ENCODE data around the gene SMU1.

Gene SMU1

GRCh38 chr9:33024966-33025571, 51.4 kb downstream of the SMU1 start, which contains the start of gene DNAJA1:
Gene DNAJA1 (plus strand): TSS chr9:33025273. CDS start chr9:33026485, 1,212 bp downstream.
- Histone ChIP-seq H3K27me3 (replicated peaks in 2 of 5; ENCODE audit: control insufficient read depth in 4 of 5, insufficient read depth in 5 of 5, low read length in 4 of 5) (no peaks in the 10 kb centered on the region), H3K36me3 (ENCODE audit: control insufficient read depth in 4 of 4, insufficient read depth in 4 of 4, low read length in 3 of 4) (peaks cover 12 to 40% (median 28%) of the 10 kb centered on the region in 4 experiments), H3K4me1 (ENCODE audit: control extremely low read depth in 1 of 4, control insufficient read depth in 4 of 4, insufficient read depth in 4 of 4, low read length in 3 of 4) (peaks cover 18 to 52% (median 27%) of the 10 kb centered on the region in 4 experiments), H3K27ac (ENCODE audit: insufficient read depth in 1 of 2, low read depth in 1 of 2, low read length in 2 of 2, poor library complexity in 1 of 2, severe bottlenecking in 2 of 2) (peak within 1 kb of the TSS; percentile 95 to 98), H3K4me3 (ENCODE audit: control insufficient read depth in 1 of 7, extremely low read depth in 1 of 7, insufficient read depth in 4 of 7, low read depth in 2 of 7, low read length in 6 of 7) (peak within 1 kb of the TSS; percentile 93 to 99 (median 95)), H3K9me3 (ENCODE audit: control extremely low read depth in 1 of 5, control insufficient read depth in 4 of 5, insufficient read depth in 2 of 5, low read depth in 1 of 5, low read length in 4 of 5) (no peaks in the 10 kb centered on the region)
- ChIA-PET POLR2A (interaction anchor here (0.5 to 2.0 kb wide), 13 partner anchors 9 to 1978 kb away, joined by 3 to 7 read pairs (median 4); partner anchors contain the start of gene APTX), CTCF (interaction anchor here (0.6 to 1.8 kb wide), 6 partner anchors 11 to 168 kb away, joined by 3 to 4 read pairs (median 3); no protein-coding TSS in a partner anchor)
- peak; percentile 93 to 96 (median 96) for DNase-seq
- 0% methylated on average over 58 of the region's 61 CpGs for WGBS (ENCODE audit: insufficient coverage)

- no peaks in the 10 kb centered on the region for H3K9me3 ChIP-seq (ENCODE audit: control extremely low read depth in 1 of 5, control insufficient read depth in 4 of 5, insufficient read depth in 2 of 5, low read depth in 1 of 5, low read length in 4 of 5)
- peak overlapping the region; percentile 74 to 98 for H3K27ac ChIP-seq (ENCODE audit: insufficient read depth in 1 of 2, low read depth in 1 of 2, low read length in 2 of 2, poor library complexity in 1 of 2, severe bottlenecking in 2 of 2)
- peaks cover 8 to 39% (median 29%) of the 10 kb centered on the region in 4 experiments for H3K36me3 ChIP-seq (ENCODE audit: control insufficient read depth in 4 of 4, insufficient read depth in 4 of 4, low read length in 3 of 4)
- ChIA-PET CTCF (interaction anchor here (0.6 to 1.6 kb wide), 3 partner anchors 12 to 168 kb away, joined by 3 read pairs; no protein-coding TSS in a partner anchor), POLR2A (interaction anchor here (0.5 to 2.0 kb wide), 12 partner anchors 9 to 1979 kb away, joined by 3 to 7 read pairs (median 4); partner anchors contain the start of gene APTX)
- peaks cover 18 to 52% (median 27%) of the 10 kb centered on the region in 4 experiments for H3K4me1 ChIP-seq (ENCODE audit: control extremely low read depth in 1 of 4, control insufficient read depth in 4 of 4, insufficient read depth in 4 of 4, low read length in 3 of 4)
- no peaks in the 10 kb centered on the region for H3K27me3 ChIP-seq (replicated peaks in 2 of 5; ENCODE audit: control insufficient read depth in 4 of 5, insufficient read depth in 5 of 5, low read length in 4 of 5)
- 84% methylated on average over 13 of the region's 33 CpGs for WGBS (ENCODE audit: insufficient coverage)
- H3K4me3 ChIP-seq (ENCODE audit: control insufficient read depth in 1 of 7, extremely low read depth in 1 of 7, insufficient read depth in 4 of 7, low read depth in 2 of 7, low read length in 6 of 7) = peak overlapping the region; percentile 81 to 99 (median 94)
- peak; percentile 21 to 58 (median 52) for DNase-seq
These were observed 52.1 kb downstream of the SMU1 start for GRCh38 chr9:33024126-33024965.

- ChIA-PET CTCF (interaction anchor here (1.6 kb wide), 1 partner anchor 169 kb away, joined by 3 read pairs; no protein-coding TSS in a partner anchor), POLR2A (no interaction called here)
- Histone ChIP-seq H3K9me3 (ENCODE audit: control extremely low read depth in 1 of 5, control insufficient read depth in 4 of 5, insufficient read depth in 2 of 5, low read depth in 1 of 5, low read length in 4 of 5) (no peaks in the 10 kb centered on the region), H3K27me3 (replicated peaks in 2 of 5; ENCODE audit: control insufficient read depth in 4 of 5, insufficient read depth in 5 of 5, low read length in 4 of 5) (no peaks in the 10 kb centered on the region), H3K4me3 (ENCODE audit: control insufficient read depth in 1 of 7, extremely low read depth in 1 of 7, insufficient read depth in 4 of 7, low read depth in 2 of 7, low read length in 6 of 7) (peak overlapping the region in 2 of 7 experiments; percentile 97 to 99), H3K27ac (ENCODE audit: insufficient read depth in 1 of 2, low read depth in 1 of 2, low read length in 2 of 2, poor library complexity in 1 of 2, severe bottlenecking in 2 of 2) (peak overlapping the region in 1 of 2 experiments; percentile 98), H3K36me3 (ENCODE audit: control insufficient read depth in 4 of 4, insufficient read depth in 4 of 4, low read length in 3 of 4) (peaks cover 4 to 35% (median 24%) of the 10 kb centered on the region in 4 experiments), H3K4me1 (ENCODE audit: control extremely low read depth in 1 of 4, control insufficient read depth in 4 of 4, insufficient read depth in 4 of 4, low read length in 3 of 4) (peaks cover 18 to 51% (median 27%) of the 10 kb centered on the region in 4 experiments)
- no peak for DNase-seq
- WGBS (ENCODE audit: insufficient coverage) = 98% methylated on average over 4 of the region's 4 CpGs
These were observed 52.8 kb downstream of the SMU1 start for GRCh38 chr9:33023661-33024060.

DNA sequence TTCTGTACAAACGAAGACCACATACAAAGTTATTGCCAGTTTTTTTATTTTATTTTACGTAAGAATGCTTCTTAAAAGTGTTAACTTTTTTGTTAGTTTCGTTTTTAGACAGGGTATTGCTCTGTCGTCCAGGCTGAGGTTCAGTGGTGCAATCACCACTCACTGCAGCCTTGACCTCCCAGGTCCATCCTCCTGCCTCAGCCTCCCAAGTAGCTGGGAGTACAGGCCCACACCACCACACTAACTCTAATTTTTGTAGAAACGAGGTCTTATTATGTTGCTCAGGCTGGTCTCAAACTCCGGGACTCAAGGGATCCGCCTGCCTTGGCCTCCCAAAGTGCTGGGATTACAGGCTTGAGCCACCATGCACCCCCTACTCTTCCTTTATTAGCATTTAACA, 53.7 kb downstream of the SMU1 start:
- DNase-seq = no peak
- Histone ChIP-seq H3K27ac (ENCODE audit: insufficient read depth in 1 of 2, low read depth in 1 of 2, low read length in 2 of 2, poor library complexity in 1 of 2, severe bottlenecking in 2 of 2) (peak overlapping the region in 1 of 2 experiments; percentile 14), H3K4me3 (ENCODE audit: control insufficient read depth in 1 of 7, extremely low read depth in 1 of 7, insufficient read depth in 4 of 7, low read depth in 2 of 7, low read length in 6 of 7) (no peak overlapping the region), H3K4me1 (ENCODE audit: control extremely low read depth in 1 of 4, control insufficient read depth in 4 of 4, insufficient read depth in 4 of 4, low read length in 3 of 4) (peaks cover 18 to 45% (median 23%) of the 10 kb centered on the region in 4 experiments), H3K27me3 (replicated peaks in 2 of 5; ENCODE audit: control insufficient read depth in 4 of 5, insufficient read depth in 5 of 5, low read length in 4 of 5) (no peaks in the 10 kb centered on the region), H3K9me3 (ENCODE audit: control extremely low read depth in 1 of 5, control insufficient read depth in 4 of 5, insufficient read depth in 2 of 5, low read depth in 1 of 5, low read length in 4 of 5) (no peaks in the 10 kb centered on the region), H3K36me3 (ENCODE audit: control insufficient read depth in 4 of 4, insufficient read depth in 4 of 4, low read length in 3 of 4) (peaks cover 2 to 27% (median 16%) of the 10 kb centered on the region in 4 experiments)
- ChIA-PET CTCF (interaction anchor here (0.7 to 1.0 kb wide), 2 partner anchors 20 to 21 kb away, joined by 3 read pairs; no protein-coding TSS in a partner anchor), POLR2A (interaction anchor here (0.5 kb wide), 1 partner anchor 437 kb away, joined by 4 read pairs; no protein-coding TSS in a partner anchor)
- WGBS (ENCODE audit: insufficient coverage) = 98% methylated on average over 5 of the region's 7 CpGs

DNA sequence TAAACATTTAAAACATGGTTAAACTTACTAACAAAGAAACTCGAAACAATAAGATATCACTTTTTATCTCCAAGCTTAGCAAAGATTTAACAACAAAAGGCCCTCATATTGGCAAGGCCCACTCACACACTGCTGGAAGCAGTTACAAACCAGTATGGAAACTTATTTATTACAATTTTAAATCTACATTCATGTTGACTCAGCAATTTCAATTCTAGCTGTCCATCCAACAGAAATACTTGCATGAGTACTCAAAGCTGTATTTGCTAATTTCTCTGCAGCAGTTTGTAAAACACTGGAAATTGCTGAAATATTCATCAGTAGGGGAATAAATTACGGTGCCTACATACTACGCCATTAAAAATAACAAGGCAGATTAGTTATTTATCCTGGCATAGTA, 54.2 kb downstream of the SMU1 start:
- ChIA-PET POLR2A (interaction anchor here (0.5 kb wide), 1 partner anchor 437 kb away, joined by 4 read pairs; no protein-coding TSS in a partner anchor), CTCF (interaction anchor here (1.0 kb wide), 1 partner anchor 20 kb away, joined by 3 read pairs; no protein-coding TSS in a partner anchor)
- WGBS (ENCODE audit: insufficient coverage) = 100% methylated on average over 1 of the region's 3 CpGs
- Histone ChIP-seq H3K27me3 (replicated peaks in 2 of 5; ENCODE audit: control insufficient read depth in 4 of 5, insufficient read depth in 5 of 5, low read length in 4 of 5) (no peaks in the 10 kb centered on the region), H3K27ac (ENCODE audit: insufficient read depth in 1 of 2, low read depth in 1 of 2, low read length in 2 of 2, poor library complexity in 1 of 2, severe bottlenecking in 2 of 2) (peak overlapping the region in 1 of 2 experiments; percentile 25), H3K9me3 (ENCODE audit: control extremely low read depth in 1 of 5, control insufficient read depth in 4 of 5, insufficient read depth in 2 of 5, low read depth in 1 of 5, low read length in 4 of 5) (no peaks in the 10 kb centered on the region), H3K4me1 (ENCODE audit: control extremely low read depth in 1 of 4, control insufficient read depth in 4 of 4, insufficient read depth in 4 of 4, low read length in 3 of 4) (peaks cover 18 to 40% (median 23%) of the 10 kb centered on the region in 4 experiments), H3K36me3 (ENCODE audit: control insufficient read depth in 4 of 4, insufficient read depth in 4 of 4, low read length in 3 of 4) (peaks cover 2 to 22% (median 14%) of the 10 kb centered on the region in 4 experiments), H3K4me3 (ENCODE audit: control insufficient read depth in 1 of 7, extremely low read depth in 1 of 7, insufficient read depth in 4 of 7, low read depth in 2 of 7, low read length in 6 of 7) (no peak overlapping the region)
- no peak for DNase-seq

- Histone ChIP-seq H3K27me3 (replicated peaks in 2 of 5; ENCODE audit: control insufficient read depth in 4 of 5, insufficient read depth in 5 of 5, low read length in 4 of 5) (no peaks in the 10 kb centered on the region), H3K4me1 (ENCODE audit: control extremely low read depth in 1 of 4, control insufficient read depth in 4 of 4, insufficient read depth in 4 of 4, low read length in 3 of 4) (peaks cover 11 to 26% (median 14%) of the 10 kb centered on the region in 4 experiments), H3K36me3 (ENCODE audit: control insufficient read depth in 4 of 4, insufficient read depth in 4 of 4, low read length in 3 of 4) (peaks cover 2 to 11% (median 8%) of the 10 kb centered on the region in 4 experiments), H3K9me3 (ENCODE audit: control extremely low read depth in 1 of 5, control insufficient read depth in 4 of 5, insufficient read depth in 2 of 5, low read depth in 1 of 5, low read length in 4 of 5) (no peaks in the 10 kb centered on the region), H3K4me3 (ENCODE audit: control insufficient read depth in 1 of 7, extremely low read depth in 1 of 7, insufficient read depth in 4 of 7, low read depth in 2 of 7, low read length in 6 of 7) (no peak overlapping the region), H3K27ac (ENCODE audit: insufficient read depth in 1 of 2, low read depth in 1 of 2, low read length in 2 of 2, poor library complexity in 1 of 2, severe bottlenecking in 2 of 2) (no peak overlapping the region)
- WGBS (ENCODE audit: insufficient coverage) = 96% methylated on average over 22 of the region's 25 CpGs
- ChIA-PET POLR2A (no interaction called here), CTCF (interaction anchor here (1.3 kb wide), 1 partner anchor 18 kb away, joined by 3 read pairs; the partner anchor contains the start of gene APTX)
- DNase-seq = no peak
These were observed 56.7 kb downstream of the SMU1 start for GRCh38 chr9:33019797-33020196.
